ENCODE results near the gene IRS2. TPM values are rescaled to one million over a fixed set of nuclear protein-coding genes. Genes with fewer than 3 reads are reported as not detected.
A peak's percentile ranks its signal among the peaks of the same experiment; 100 is the strongest.

Gene IRS2
- total RNA-seq, 2 donors from 2014 or later: 90.1 to 101 TPM

DNA sequence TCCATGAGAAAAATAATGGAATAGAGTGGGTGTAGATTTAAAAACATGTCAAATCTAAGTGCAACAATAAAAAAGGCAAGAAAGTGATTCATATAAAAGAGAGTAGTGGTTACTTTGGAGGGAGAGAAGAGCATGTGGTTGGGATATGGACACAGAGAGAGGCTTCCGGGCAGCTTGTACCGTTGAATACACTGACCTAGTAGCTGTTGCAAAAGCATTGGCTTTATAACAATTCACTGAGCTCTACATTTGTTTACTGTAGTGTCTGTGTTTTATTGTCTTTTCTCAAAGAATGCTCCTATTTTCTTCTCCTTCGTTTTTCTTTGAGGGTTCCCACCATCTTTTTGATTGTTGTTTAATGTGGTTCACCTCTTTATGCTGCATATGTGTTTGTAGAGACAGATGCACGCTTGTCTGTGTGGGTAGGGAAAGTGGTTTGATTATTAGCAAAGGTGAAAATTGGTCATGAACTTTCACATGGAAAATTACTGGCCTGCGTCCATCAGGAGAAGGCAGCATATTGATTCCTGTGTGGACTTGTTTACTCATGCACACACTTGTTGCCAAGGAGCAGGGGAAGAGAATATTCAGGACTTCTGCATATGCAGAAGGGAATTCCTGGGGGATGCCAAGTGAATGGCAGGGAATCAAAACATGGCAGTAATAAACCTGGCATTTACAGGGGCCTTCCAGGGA lies 29.9 kb upstream of the IRS2 start:
- DNase-seq: no peak
- no peak for ATAC-seq
- H3K36me3 Mint-ChIP-seq (ENCODE audit: low read depth): peaks cover 5% of the 10 kb centered on the region
- H3K9me3 ChIP-seq (ENCODE audit: control insufficient read depth, low read length, poor library complexity, severe bottlenecking): no peaks in the 10 kb centered on the region
- H3K4me1 Mint-ChIP-seq: no peaks in the 10 kb centered on the region
- no peak overlapping the region for H3K27ac Mint-ChIP-seq
- H3K27me3 Mint-ChIP-seq: peaks cover 69% of the 10 kb centered on the region
- no peak overlapping the region for H3K4me3 Mint-ChIP-seq

DNA sequence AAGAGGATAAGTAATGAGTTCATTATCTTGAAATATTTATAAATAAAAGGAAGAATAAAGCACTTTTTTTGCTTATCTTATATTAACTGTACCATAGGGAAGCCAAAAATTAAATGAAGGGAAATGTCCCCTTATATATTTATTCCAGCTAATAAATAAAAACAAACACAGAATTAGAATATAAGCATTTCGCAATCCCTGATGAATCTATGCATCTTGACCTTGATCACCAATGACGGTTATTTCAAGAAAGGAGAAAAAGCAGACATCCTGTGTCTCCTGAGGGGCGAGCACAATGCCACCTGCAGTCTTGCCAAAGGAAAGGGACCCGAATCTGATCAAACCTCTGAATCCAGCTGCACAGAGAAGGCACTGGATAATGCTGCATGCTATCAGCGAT lies 29.3 kb upstream of the IRS2 start:
- no peak for ATAC-seq
- no peak overlapping the region for H3K4me3 Mint-ChIP-seq
- DNase-seq: no peak
- H3K27ac Mint-ChIP-seq: no peak overlapping the region
- peaks cover 5% of the 10 kb centered on the region for H3K36me3 Mint-ChIP-seq (ENCODE audit: low read depth)
- no peaks in the 10 kb centered on the region for H3K9me3 ChIP-seq (ENCODE audit: control insufficient read depth, low read length, poor library complexity, severe bottlenecking)
- H3K4me1 Mint-ChIP-seq: no peaks in the 10 kb centered on the region
- peaks cover 68% of the 10 kb centered on the region for H3K27me3 Mint-ChIP-seq

- peaks cover 70% of the 10 kb centered on the region for H3K27me3 Mint-ChIP-seq
- no peak for DNase-seq
- no peak overlapping the region for H3K4me3 Mint-ChIP-seq
Measured at GRCh38 chr13:109813663-109814062, 27.3 kb upstream of the IRS2 start.

GRCh38 chr13:109812382-109812781 lies 26.0 kb upstream of the IRS2 start:
- H3K36me3 Mint-ChIP-seq (ENCODE audit: low read depth): peaks cover 3% of the 10 kb centered on the region
- no peak overlapping the region for H3K4me3 Mint-ChIP-seq
- H3K27ac Mint-ChIP-seq: no peak overlapping the region
- no peaks in the 10 kb centered on the region for H3K4me1 Mint-ChIP-seq
- ATAC-seq: no peak
- no peak for DNase-seq
- peaks cover 68% of the 10 kb centered on the region for H3K27me3 Mint-ChIP-seq
- no peaks in the 10 kb centered on the region for H3K9me3 ChIP-seq (ENCODE audit: control insufficient read depth, low read length, poor library complexity, severe bottlenecking)

More at GRCh38 chr13:109813663-109814062, 27.3 kb upstream of the IRS2 start:
- no peak overlapping the region for H3K27ac Mint-ChIP-seq
- H3K36me3 Mint-ChIP-seq (ENCODE audit: low read depth): peaks cover 3% of the 10 kb centered on the region
- no peaks in the 10 kb centered on the region for H3K4me1 Mint-ChIP-seq
- H3K9me3 ChIP-seq (ENCODE audit: control insufficient read depth, low read length, poor library complexity, severe bottlenecking): no peaks in the 10 kb centered on the region
- no peak for ATAC-seq

DNA sequence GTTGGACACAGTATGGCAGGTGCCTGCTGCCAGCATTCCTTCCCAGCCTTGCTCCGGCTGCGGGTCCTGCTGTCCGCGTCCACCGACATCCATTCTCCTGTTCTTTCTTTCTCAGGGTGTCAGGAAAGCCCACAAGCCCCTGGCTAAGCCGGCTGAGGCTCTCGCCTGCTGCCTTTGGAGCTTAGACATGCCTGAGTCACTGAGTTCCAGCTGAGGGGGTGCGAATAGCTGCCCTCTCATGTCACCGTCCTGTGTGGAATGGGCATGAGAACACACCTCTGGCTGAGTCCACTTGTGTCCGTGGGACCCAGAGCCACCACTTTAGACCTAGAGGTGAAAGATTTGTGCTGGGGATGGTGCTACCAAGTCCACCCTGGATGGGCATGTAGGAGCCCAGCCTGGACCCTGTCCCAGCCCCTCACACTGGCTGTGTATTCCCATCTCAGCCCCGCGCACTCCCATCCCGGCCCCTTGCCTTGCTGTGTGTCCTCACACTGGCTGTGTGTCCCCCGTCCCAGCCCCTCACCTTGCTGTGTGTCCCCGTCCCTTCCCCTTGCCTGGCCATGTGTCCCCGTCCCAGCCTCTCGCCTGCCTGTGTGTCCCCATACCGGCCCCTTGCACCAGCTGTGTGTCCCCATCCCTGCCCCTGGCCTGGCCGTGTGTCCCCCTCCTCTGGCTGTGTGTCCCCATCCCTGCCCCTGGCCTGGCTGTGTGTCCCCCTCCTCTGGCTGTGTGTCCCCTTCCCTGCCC lies 24.6 kb upstream of the IRS2 start:
- H3K9me3 ChIP-seq (ENCODE audit: control insufficient read depth, low read length, poor library complexity, severe bottlenecking): no peaks in the 10 kb centered on the region
- no peaks in the 10 kb centered on the region for H3K4me1 Mint-ChIP-seq
- peaks cover 3% of the 10 kb centered on the region for H3K36me3 Mint-ChIP-seq (ENCODE audit: low read depth)
- no peak for ATAC-seq
- no peak overlapping the region for H3K4me3 Mint-ChIP-seq
- peaks cover 56% of the 10 kb centered on the region for H3K27me3 Mint-ChIP-seq
- no peak overlapping the region for H3K27ac Mint-ChIP-seq
- DNase-seq: no peak

DNA sequence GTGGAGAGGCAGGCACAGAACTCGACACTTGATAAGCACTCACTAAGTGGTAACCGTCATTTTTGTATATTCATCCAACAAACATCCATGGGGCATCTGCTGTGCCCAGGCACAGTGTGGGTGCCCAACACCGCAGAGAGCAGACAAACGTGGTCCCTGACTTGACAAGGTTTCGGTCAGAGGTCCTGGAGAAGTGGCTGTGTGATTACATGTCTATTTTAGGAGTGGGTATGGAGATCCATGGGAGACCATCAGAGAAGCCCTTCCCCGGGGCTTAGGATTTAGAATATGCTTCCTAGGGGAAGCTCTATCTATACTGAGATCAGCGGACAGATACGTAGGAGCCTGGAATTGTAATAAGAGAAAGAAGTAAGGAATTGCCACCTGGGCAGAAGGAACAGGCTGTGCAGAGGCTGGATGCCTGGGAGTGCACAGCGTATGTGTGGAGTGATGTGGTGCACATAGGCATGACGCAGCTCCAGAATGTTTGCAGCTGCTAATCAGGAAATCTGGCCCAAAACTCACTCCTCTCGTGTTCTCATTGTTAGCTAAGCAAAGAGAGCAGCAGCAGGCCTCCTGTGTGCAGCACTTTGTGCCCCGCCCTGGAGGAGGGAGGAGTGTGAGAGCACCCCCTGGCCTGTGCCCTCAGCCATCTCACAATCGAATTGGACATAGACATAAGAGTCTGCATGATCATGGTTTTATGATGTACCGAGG lies 23.0 kb upstream of the IRS2 start:
- H3K9me3 ChIP-seq (ENCODE audit: control insufficient read depth, low read length, poor library complexity, severe bottlenecking): no peaks in the 10 kb centered on the region
- ATAC-seq (no peak), DNase-seq (no peak)
- no peak overlapping the region for H3K4me3 Mint-ChIP-seq
- peaks cover 63% of the 10 kb centered on the region for H3K27me3 Mint-ChIP-seq
- peaks cover 5% of the 10 kb centered on the region for H3K36me3 Mint-ChIP-seq (ENCODE audit: low read depth)
- no peaks in the 10 kb centered on the region for H3K4me1 Mint-ChIP-seq
- no peak overlapping the region for H3K27ac Mint-ChIP-seq

GRCh38 chr13:109807345-109807744 lies 21.0 kb upstream of the IRS2 start:
- no peak overlapping the region for H3K27ac Mint-ChIP-seq

GRCh38 chr13:109804654-109805053 lies 18.3 kb upstream of the IRS2 start:
- peaks cover 42% of the 10 kb centered on the region for H3K27me3 Mint-ChIP-seq
- H3K4me3 Mint-ChIP-seq: no peak overlapping the region
- no peaks in the 10 kb centered on the region for H3K4me1 Mint-ChIP-seq
- ATAC-seq (no peak), DNase-seq (no peak)
- peaks cover 3% of the 10 kb centered on the region for H3K36me3 Mint-ChIP-seq (ENCODE audit: low read depth)
- H3K27ac Mint-ChIP-seq: no peak overlapping the region
- no peaks in the 10 kb centered on the region for H3K9me3 ChIP-seq (ENCODE audit: control insufficient read depth, low read length, poor library complexity, severe bottlenecking)

More at GRCh38 chr13:109807345-109807744, 21.0 kb upstream of the IRS2 start:
- DNase-seq (no peak), ATAC-seq (no peak)
- peaks cover 5% of the 10 kb centered on the region for H3K36me3 Mint-ChIP-seq (ENCODE audit: low read depth)
- no peaks in the 10 kb centered on the region for H3K9me3 ChIP-seq (ENCODE audit: control insufficient read depth, low read length, poor library complexity, severe bottlenecking)
- H3K4me3 Mint-ChIP-seq: no peak overlapping the region
- no peaks in the 10 kb centered on the region for H3K4me1 Mint-ChIP-seq
- H3K27me3 Mint-ChIP-seq: peaks cover 53% of the 10 kb centered on the region

DNA sequence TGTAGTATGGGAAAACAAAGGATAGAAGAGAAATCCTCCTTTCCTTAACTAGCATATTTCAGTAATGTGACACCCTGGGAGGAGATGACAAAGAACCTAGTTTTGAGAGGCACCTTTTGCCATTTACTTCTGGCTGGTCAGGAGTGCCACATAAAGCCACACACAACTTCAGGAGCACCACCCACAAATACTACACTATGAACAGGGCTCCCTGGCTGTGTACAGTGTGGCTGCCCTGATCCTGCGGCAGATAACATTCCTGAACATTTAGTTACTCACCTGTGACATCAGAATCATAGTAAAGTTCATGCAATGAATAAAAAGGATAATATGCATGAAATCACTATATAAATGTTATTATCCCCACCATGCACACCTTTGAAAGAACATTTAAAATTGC lies 17.4 kb upstream of the IRS2 start:
- no peak overlapping the region for H3K4me3 Mint-ChIP-seq
- DNase-seq: no peak
- no peaks in the 10 kb centered on the region for H3K9me3 ChIP-seq (ENCODE audit: control insufficient read depth, low read length, poor library complexity, severe bottlenecking)
- no peak for ATAC-seq
- no peaks in the 10 kb centered on the region for H3K4me1 Mint-ChIP-seq
- no peak overlapping the region for H3K27ac Mint-ChIP-seq
- peaks cover 34% of the 10 kb centered on the region for H3K27me3 Mint-ChIP-seq
- peaks cover 3% of the 10 kb centered on the region for H3K36me3 Mint-ChIP-seq (ENCODE audit: low read depth)

- no peak overlapping the region for H3K4me3 Mint-ChIP-seq
- DNase-seq: no peak
- H3K27me3 Mint-ChIP-seq: peaks cover 29% of the 10 kb centered on the region
- H3K36me3 Mint-ChIP-seq (ENCODE audit: low read depth): peaks cover 3% of the 10 kb centered on the region
- no peak for ATAC-seq
- H3K27ac Mint-ChIP-seq: no peak overlapping the region
- no peaks in the 10 kb centered on the region for H3K9me3 ChIP-seq (ENCODE audit: control insufficient read depth, low read length, poor library complexity, severe bottlenecking)
- H3K4me1 Mint-ChIP-seq: no peaks in the 10 kb centered on the region
Measured at GRCh38 chr13:109802936-109803335, 16.6 kb upstream of the IRS2 start.

GRCh38 chr13:109795011-109795410 lies 8.6 kb upstream of the IRS2 start:
- DNase-seq: no peak
- Mint-ChIP-seq H3K4me1 (peaks cover 22% of the 10 kb centered on the region), H3K27ac (no peak overlapping the region), H3K36me3 (ENCODE audit: low read depth) (peaks cover 5% of the 10 kb centered on the region), H3K4me3 (no peak overlapping the region), H3K27me3 (peaks cover 50% of the 10 kb centered on the region)
- no peaks in the 10 kb centered on the region for H3K9me3 ChIP-seq (ENCODE audit: control insufficient read depth, low read length, poor library complexity, severe bottlenecking)
- peak; percentile 25 for ATAC-seq

DNA sequence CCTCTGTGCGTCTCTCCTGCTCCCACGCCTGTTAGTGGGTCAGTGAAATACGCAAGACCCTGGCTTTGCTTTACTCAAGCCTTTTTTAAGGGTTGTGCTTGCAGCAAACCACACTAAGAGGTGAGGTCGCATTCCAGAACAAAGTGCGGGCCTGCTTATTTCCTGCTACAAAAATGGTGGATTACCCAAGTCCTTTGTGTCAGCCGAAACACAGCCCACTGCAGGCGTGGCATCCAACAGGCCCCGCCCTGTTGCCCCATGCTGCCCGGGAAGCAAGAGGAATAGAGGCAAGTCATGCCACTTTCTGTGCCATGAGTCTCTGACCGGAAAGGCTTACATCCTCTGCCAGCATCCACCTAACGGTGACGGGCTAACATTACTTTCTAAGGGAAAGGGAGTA lies 7.7 kb upstream of the IRS2 start:
- peaks cover 5% of the 10 kb centered on the region for H3K36me3 Mint-ChIP-seq (ENCODE audit: low read depth)
- H3K4me1 Mint-ChIP-seq: peaks cover 22% of the 10 kb centered on the region

DNA sequence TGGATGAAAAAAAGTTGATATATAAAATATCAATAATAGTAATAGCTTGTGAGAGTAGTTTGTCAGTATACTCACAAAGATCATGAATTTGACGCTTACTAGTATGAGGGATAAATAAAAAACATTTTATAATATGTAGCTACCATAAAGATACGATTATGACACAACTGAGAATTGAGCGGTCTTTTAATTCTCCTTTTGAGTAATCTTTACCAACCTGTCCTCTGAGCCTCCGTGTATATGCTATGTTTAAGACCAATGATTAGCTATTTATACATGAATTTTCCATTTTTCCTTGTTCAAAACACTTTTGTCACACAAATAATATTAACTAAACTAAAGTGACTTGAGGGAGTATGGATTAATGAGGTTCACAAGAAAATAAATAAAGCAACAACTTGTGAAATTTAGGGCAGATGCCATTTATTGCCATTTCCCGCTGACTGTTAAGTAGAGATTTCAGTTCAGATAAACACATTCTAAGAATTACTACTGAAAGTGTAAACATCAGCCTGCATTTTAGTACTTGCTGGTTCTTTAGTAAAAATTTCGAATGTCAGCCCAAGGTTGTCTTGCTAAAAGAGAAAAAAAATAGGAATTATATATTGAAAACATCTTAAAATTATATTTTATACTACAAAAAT lies 6.2 kb upstream of the IRS2 start:
- H3K27me3 Mint-ChIP-seq: peaks cover 41% of the 10 kb centered on the region
- H3K9me3 ChIP-seq (ENCODE audit: control insufficient read depth, low read length, poor library complexity, severe bottlenecking): no peaks in the 10 kb centered on the region
- DNase-seq: no peak
- no peak for ATAC-seq
- H3K4me1 Mint-ChIP-seq: peaks cover 29% of the 10 kb centered on the region
- peaks cover 5% of the 10 kb centered on the region for H3K36me3 Mint-ChIP-seq (ENCODE audit: low read depth)
- H3K4me3 Mint-ChIP-seq: no peak overlapping the region
- no peak overlapping the region for H3K27ac Mint-ChIP-seq

More for the DNA sequence above, 7.7 kb upstream of the IRS2 start:
- no peak for DNase-seq
- Mint-ChIP-seq H3K4me3 (no peak overlapping the region), H3K27ac (no peak overlapping the region), H3K27me3 (peaks cover 50% of the 10 kb centered on the region)
- H3K9me3 ChIP-seq (ENCODE audit: control insufficient read depth, low read length, poor library complexity, severe bottlenecking): no peaks in the 10 kb centered on the region
- ATAC-seq: no peak
